Measurements from ENCODE around the gene ZSCAN12.
"Not testable (repeated sequence)": the region's sequence is repeated elsewhere in the genome, so short reads cannot be mapped to it uniquely, and the experiment has no call there.

The ZSCAN12 gene

DNA sequence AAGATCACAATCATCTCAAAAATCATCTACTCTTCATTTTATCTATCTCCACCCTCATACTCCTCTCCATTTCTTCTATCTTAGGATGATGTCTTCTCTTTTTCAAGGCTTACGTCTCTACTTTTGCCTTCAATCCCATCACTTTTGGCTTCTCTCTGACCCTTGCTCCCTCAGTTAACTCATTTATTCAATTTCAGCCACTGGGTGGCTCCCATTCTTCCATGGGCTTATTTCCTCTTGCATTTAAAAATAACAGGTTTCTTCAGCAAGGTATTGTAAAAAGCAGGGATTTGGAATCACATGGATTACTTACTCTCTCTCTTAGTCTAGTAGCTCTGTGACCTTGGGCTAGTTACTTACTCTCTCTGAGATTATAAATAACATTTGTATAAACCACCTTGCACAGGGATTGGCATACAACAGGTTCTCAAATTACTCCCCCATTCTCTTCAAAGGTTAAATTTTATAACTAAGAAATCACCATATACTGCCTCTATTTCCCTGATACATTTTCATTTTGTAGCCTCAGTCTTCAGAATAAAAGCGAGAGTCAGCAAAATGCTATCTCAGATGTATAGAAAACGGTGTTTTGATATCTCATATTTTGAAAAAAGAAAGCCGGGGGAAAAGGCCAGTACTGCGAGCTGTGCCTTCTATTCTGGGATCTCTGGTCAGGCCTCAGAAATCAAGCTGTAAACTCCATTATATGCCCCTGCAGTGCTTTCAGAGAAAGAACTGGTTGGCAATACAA is 5.5 kb downstream of the ZSCAN12 start:
- DNase-seq = no peak

GRCh38 chr6:28390688-28391087 is 8.9 kb downstream of the ZSCAN12 start:
- no peak for DNase-seq

GRCh38 chr6:28384143-28384533 is 15.4 kb downstream of the ZSCAN12 start:
- no peak for DNase-seq

DNA sequence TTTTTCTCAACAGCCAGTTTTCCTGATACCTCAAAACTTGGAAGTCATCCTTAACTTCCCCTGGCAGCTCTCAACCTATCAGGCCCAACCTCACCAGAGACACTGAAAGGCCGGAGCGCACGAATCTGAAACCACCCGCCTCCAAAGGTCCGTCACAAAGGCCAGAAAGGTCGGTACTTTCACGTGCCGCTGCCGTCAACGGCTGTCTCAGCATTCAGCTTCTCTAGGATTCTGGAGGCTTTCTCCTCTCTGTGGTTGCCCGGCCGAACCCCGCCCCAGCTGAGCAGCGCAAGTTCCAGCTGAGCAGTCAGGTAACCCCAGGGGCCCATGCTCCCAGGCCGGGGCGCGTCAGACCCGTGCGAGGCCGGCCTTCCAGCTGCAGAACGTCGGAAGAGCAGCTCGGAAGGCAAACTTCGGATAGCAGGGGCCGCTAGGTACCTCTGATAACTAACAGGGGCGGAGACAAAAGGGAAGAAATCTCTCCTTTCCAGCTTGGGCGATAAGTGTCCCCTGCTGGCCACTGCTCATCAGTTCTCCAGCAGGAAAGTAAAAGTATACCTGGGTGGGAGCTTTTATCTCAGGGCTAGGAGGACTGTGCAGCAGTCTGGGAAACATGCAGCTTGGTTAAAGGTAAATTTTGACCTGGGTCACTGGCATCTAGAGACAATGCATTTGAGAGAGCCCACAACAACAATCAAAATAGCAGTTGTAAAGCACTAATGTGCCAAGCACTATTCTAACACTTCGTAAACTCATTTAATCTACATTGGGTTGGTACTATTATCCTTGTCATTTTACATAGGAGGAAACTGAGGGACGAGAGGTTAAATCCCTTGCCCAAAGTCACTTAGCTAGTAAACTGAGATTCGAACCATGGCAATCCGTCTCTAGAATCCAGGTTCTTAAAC is 16.1 kb downstream of the ZSCAN12 start:
- DNase-seq = peak; percentile 67

DNA sequence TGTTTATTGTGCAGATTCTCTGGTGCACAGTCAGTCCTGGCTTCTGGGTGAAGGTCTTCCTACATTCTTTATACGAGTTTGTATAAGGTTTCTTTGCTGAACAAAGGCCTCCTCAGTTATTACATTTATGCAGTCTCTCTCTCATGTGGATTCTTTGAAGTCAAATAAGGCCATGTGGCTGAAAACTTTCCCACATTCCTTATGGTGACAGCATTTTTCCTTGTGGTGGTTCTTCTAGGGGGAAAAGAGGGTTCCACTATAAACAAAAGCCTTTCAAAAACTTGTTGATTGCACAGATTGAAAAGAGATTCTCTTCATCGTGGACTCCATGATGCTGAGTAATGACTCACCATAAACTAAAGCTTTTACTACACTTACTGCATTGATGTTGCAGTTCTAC is 19.2 kb downstream of the ZSCAN12 start:
- DNase-seq = no peak

DNA sequence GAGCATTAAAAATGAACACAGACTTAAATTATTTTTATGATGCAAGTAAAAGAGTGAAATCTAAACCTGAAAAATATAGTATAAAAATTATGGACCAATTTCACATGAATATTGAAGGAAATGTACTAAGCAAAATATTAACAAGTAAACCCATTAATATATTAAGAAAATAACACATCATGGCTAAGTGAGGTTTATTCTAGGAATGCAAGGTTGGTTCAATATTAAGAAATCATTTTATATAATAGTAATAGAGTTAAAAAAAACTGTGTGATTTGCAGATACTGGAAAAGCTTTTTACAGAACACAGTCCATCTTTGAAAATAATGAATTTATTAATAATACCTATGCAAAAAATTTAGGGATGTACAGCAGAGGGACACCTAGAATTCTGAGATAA is 20.9 kb downstream of the ZSCAN12 start:
- no peak for DNase-seq

GRCh38 chr6:28377879-28378278 is 21.7 kb downstream of the ZSCAN12 start:
- DNase-seq = no peak

GRCh38 chr6:28373925-28374324 is 25.6 kb downstream of the ZSCAN12 start:
- DNase-seq = no peak

- DNase-seq = no peak
Measured at GRCh38 chr6:28371706-28372451, 27.7 kb downstream of the ZSCAN12 start.

GRCh38 chr6:28371280-28371679 is 28.3 kb downstream of the ZSCAN12 start:
- DNase-seq = no peak

DNA sequence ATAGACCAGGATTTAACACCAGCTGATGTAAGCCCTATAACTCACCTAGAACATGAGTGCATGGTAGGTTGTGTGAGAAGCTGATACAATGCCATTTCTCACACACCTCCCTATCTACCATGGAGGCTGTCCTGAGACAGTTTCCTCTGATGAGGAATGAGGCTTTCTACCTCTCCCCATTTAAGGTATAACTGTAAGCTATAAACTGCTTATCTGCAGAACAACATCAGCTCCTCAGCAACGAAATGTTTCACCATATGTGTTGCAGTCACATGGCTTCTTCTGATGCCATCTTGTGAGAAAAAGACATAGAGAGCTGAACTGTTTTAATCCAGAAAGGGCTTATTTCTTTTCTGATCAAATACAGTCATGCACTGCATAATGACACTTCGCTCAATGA is 29.1 kb downstream of the ZSCAN12 start:
- no peak for DNase-seq

- DNase-seq = no peak
Measured at GRCh38 chr6:28369463-28369862, 30.1 kb downstream of the ZSCAN12 start.

DNA sequence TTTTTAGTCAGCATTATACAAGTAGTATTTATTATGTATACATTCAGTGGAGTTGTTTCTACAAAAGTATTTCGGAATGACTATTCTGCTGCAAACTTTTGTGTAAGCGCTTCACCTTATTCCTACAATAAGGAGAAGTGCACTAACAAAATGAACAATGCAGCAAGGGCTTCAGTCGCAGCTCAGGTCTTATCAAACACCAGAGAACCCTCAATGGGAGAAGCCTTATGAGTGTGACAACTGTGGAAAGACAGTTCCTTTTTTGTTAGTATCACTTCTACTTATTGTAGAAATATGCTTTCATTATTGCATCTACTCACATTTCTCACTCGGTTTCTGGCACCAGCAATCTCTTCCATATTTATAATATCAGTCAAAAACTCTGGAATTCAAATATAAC is 31.0 kb downstream of the ZSCAN12 start:
- no peak for DNase-seq

- not testable (repeated sequence) for DNase-seq
Measured at GRCh38 chr6:28365590-28365989, 34.0 kb downstream of the ZSCAN12 start.

DNA sequence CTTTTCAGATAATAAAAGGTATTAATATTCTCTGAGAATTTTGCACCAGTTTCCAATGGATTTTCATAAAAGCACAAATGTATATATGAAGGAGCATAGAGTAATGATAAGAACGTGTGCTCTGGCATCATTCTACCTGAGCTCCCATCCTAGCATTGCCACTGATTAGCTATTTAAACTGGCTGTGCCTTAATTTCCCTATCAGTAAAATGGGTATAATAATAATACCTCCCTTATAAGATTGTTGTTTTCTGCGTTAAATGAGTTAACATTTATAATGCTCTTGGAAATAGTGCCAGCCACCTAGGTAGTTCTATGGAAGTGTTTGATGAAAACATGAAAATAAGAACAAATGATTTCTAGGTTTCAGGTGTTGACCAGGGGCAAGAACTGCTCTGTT is 38.6 kb downstream of the ZSCAN12 start:
- no peak for DNase-seq

GRCh38 chr6:28359562-28359961 is 40.0 kb downstream of the ZSCAN12 start:
- not testable (repeated sequence) for DNase-seq

GRCh38 chr6:28357036-28357435 is 42.5 kb downstream of the ZSCAN12 start:
- no peak for DNase-seq

GRCh38 chr6:28356666-28357020 is 42.9 kb downstream of the ZSCAN12 start:
- no peak for DNase-seq

- peak; percentile 83 for DNase-seq
Measured at GRCh38 chr6:28355743-28356665, 43.5 kb downstream of the ZSCAN12 start.

GRCh38 chr6:28354688-28355554 is 44.6 kb downstream of the ZSCAN12 start:
- DNase-seq = no peak

GRCh38 chr6:28353981-28354676 is 45.4 kb downstream of the ZSCAN12 start:
- DNase-seq = no peak

Measured in activated CD8-positive, alpha-beta memory T cell treated with anti-CD3 and anti-CD28 coated beads for 24 hours (primary cell).